GM12801 (cell line): ENCODE results near the gene SUGCT.

ENCODE experiments used
- TF ChIP-seq, protein P1 (sequence below): IDR thresholded peaks from one replicate; pipeline ENCODE4 v1.5.1; 2011; ENCODE audit warnings: control low read depth; ENCODE audit not compliant: insufficient read length; ENCODE audit errors: extremely low read depth

Gene SUGCT

DNA sequence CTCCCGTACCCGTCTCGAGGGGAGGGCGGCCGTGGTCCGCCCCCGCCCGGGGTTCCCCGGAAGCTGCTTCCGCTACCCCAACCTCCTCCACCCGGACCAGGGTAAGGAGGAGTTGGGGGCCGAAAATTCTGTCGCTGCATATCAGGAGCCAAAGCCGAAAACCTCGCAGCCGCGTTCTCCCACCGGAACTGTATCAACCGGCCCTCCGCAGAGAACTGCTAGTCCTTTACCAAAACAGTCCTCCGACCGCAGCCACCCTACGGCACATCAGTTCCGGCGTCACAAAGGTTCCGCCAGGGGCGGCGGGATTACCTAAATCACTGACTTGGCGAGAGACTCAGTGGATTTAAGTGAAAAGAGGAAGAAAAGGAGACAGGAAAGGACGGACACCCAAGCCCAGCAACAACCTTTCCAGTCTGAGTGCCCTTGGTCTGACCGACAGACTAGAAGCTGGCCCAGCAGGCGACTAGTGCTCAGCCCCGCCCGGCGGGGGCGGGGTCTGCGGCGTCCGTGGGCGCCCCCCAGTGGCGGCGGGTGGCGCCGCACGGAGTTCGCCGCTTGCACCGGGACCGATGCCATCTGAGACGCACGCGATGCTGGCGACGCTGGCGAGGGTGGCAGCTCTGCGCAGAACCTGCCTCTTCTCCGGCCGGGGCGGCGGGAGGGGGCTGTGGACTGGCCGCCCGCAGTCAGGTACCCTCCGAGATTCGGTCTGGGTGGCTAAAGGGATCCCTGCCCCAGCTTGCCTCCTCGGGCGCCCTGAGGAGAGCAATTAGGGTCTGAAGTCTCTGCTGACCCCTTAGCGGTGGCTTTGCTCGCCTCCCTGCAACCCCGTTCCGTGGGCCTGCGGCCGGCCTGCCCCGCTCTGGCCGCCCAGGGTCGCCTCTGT is at the start of gene SUGCT, which contains the start of gene MPLKIP:
Gene SUGCT (plus strand): TSS at position 578 of the 889 bp plus-strand sequence.
Gene MPLKIP (minus strand): TSS at position 195 of the 889 bp plus-strand sequence. CDS start 55 bp downstream, at position 140.
- TF ChIP-seq, protein P1, sequence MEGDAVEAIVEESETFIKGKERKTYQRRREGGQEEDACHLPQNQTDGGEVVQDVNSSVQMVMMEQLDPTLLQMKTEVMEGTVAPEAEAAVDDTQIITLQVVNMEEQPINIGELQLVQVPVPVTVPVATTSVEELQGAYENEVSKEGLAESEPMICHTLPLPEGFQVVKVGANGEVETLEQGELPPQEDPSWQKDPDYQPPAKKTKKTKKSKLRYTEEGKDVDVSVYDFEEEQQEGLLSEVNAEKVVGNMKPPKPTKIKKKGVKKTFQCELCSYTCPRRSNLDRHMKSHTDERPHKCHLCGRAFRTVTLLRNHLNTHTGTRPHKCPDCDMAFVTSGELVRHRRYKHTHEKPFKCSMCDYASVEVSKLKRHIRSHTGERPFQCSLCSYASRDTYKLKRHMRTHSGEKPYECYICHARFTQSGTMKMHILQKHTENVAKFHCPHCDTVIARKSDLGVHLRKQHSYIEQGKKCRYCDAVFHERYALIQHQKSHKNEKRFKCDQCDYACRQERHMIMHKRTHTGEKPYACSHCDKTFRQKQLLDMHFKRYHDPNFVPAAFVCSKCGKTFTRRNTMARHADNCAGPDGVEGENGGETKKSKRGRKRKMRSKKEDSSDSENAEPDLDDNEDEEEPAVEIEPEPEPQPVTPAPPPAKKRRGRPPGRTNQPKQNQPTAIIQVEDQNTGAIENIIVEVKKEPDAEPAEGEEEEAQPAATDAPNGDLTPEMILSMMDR, result no peak

DNA sequence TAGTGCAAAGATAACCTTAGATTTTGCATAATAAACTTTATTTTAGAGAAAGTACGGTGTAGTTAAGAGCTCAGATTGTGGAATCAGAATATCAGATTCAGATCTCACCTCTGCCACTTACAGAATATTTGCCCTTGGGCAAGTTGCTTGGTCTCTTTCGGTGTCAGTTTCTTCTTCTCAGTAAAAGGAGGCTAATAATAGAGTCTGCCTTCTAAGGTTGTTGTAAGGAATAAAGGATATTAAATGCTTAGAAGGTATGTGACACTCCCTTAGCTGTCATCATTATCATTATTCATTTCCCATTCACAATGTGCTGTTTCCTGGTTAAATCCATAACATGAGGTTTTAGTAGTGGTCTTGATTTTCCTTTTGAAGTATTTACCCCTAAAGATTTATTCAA is 42.6 kb upstream of the SUGCT start:
- TF ChIP-seq, protein P1, result no peak

DNA sequence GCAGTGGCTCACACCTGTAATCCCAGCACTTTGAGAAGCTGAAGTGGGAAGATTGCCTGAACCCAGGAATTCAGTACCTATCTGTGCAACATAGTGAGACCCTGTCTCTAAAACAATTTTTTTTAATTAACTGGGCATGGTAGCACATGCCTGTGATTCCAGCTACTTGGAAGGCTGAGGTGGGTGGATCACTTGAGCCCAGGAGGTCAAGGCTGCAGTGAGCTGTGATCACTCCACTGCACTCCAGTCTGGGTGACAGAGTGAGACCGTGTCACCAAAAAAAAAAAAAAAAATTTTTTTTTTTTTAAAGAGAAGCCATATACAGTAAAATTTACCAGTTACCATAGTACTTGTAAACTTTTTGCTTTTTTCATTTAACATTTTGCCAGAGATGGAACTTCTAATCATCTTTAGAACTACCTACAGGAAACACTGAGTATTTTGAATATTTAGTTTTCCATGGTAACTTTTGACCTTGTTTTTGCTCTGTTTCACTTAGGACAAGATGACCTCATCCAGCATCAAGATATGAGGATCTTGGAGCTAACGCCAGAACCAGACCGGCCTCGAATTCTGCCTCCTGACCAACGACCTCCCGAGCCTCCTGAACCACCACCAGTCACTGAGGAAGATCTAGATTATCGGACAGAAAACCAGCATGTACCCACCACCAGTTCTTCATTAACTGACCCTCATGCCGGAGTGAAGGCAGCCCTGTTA is 41.0 kb upstream of the SUGCT start:
- TF ChIP-seq, protein P1, result no peak

DNA sequence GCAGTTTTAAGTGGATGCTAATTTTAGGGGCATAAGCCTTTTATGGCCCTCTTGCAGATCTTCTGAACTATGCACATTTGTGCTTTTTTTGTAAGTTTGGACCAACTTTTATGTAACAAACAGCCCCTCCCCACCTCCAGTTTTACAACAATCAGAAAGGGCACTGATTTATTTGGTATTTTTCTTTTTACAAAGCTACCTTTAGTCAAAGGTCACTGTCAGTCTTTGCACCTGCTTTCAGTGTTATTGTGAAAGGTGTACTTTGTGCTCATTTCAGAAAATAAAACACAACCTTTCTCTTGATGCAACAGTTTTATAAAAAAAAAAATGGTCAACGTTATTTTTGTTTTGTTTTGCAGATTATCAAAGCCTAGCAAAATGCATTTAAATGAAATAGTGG is 39.6 kb upstream of the SUGCT start:
- TF ChIP-seq, protein P1, result no peak

- TF ChIP-seq, protein P1, result no peak
Measured at GRCh38 chr7:40095695-40096327, 39.0 kb upstream of the SUGCT start.

GRCh38 chr7:40097728-40098127 is 37.1 kb upstream of the SUGCT start:
- TF ChIP-seq, protein P1, result no peak

DNA sequence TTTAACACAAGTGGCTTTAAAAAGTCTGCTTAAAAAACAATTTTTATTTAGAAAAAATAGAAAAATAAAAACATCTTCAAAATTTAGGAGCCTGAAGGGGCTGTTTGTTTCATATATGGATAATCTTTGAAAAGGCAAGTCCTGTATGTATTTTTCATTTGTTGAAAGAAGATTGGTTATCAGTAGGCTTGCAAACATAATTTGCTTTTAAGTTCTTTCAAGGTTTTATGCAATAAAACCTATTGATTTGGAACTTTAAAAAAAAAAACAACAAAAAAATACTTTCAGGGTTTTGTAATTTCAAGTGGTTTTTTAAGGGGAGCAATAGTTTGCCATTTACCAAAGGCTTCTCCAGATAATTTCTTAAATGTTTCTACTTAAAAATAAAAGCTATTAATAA is 36.0 kb upstream of the SUGCT start:
- TF ChIP-seq, protein P1, result no peak
